Nephron progenitor cell (in vitro differentiated cells): ENCODE results near the gene ANGEL2.

Experiments
- DNase-seq: peaks from one replicate; pipeline ENCODE4 v3.0.0; 2021
- H3K27ac Mint-ChIP-seq: 2 replicates; pipeline ENCODE4 v1.8.0; 2021; ENCODE audit warnings: mild to moderate bottlenecking, moderate library complexity, mixed read lengths
- H3K27me3 Mint-ChIP-seq: 2 replicates; pipeline ENCODE4 v1.8.0; 2021; ENCODE audit warnings: mild to moderate bottlenecking, low read depth, mixed read lengths; ENCODE audit not compliant: poor library complexity
- H3K36me3 Mint-ChIP-seq: 2 replicates; pipeline ENCODE4 v1.8.0; 2021; ENCODE audit warnings: low read depth, mixed read lengths
- H3K4me1 Mint-ChIP-seq: 2 replicates; pipeline ENCODE4 v1.8.0; 2021; ENCODE audit warnings: mixed read lengths
- H3K4me3 Mint-ChIP-seq: 2 replicates; pipeline ENCODE4 v1.8.0; 2021; ENCODE audit warnings: mild to moderate bottlenecking, moderate library complexity, mixed read lengths
- H3K9me3 Mint-ChIP-seq: 2 replicates; pipeline ENCODE4 v1.8.0; 2021; ENCODE audit warnings: mild to moderate bottlenecking, moderate library complexity, mixed read lengths
- TF ChIP-seq, protein P1 (sequence below): fragments of 200-600 bp; sonication (generic); IDR thresholded peaks from 2 replicates; pipeline ENCODE4 v1.5.0; 2021; ENCODE audit warnings: antibody characterized with exemption

Gene ANGEL2

DNA sequence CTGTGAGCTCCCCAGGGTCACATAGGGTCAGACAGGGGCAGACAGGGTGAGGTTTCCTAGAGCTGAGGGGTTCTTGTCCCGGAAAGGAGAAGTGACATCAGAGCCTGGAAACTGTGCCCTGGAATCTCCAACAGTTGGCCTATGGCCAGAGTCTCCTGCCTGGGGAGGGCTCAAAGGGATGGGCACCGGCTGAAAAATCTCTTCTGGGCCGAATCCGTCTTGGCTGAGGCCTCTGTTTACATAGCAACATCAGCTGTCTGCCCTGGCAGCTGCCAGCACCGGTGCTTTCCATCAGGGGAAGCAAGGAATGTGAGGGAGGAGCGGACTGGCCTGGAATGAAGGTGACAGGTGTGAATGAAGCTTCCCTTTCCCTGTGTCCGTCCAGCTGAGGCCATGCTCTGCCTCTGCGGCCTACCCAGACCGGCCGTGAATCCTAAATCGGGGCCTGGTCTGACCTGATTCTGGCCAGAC lies 34.6 kb downstream of the ANGEL2 start:
- H3K9me3 Mint-ChIP-seq: no peaks in the 10 kb centered on the region
- peaks cover 5% of the 10 kb centered on the region for H3K27me3 Mint-ChIP-seq
- TF ChIP-seq, protein P1, sequence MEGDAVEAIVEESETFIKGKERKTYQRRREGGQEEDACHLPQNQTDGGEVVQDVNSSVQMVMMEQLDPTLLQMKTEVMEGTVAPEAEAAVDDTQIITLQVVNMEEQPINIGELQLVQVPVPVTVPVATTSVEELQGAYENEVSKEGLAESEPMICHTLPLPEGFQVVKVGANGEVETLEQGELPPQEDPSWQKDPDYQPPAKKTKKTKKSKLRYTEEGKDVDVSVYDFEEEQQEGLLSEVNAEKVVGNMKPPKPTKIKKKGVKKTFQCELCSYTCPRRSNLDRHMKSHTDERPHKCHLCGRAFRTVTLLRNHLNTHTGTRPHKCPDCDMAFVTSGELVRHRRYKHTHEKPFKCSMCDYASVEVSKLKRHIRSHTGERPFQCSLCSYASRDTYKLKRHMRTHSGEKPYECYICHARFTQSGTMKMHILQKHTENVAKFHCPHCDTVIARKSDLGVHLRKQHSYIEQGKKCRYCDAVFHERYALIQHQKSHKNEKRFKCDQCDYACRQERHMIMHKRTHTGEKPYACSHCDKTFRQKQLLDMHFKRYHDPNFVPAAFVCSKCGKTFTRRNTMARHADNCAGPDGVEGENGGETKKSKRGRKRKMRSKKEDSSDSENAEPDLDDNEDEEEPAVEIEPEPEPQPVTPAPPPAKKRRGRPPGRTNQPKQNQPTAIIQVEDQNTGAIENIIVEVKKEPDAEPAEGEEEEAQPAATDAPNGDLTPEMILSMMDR: no peak
- H3K4me1 Mint-ChIP-seq: peaks cover 52% of the 10 kb centered on the region
- DNase-seq: no peak
- H3K4me3 Mint-ChIP-seq: no peak overlapping the region
- peaks cover 66% of the 10 kb centered on the region for H3K36me3 Mint-ChIP-seq
- H3K27ac Mint-ChIP-seq: peak overlapping the region; percentile 82

DNA sequence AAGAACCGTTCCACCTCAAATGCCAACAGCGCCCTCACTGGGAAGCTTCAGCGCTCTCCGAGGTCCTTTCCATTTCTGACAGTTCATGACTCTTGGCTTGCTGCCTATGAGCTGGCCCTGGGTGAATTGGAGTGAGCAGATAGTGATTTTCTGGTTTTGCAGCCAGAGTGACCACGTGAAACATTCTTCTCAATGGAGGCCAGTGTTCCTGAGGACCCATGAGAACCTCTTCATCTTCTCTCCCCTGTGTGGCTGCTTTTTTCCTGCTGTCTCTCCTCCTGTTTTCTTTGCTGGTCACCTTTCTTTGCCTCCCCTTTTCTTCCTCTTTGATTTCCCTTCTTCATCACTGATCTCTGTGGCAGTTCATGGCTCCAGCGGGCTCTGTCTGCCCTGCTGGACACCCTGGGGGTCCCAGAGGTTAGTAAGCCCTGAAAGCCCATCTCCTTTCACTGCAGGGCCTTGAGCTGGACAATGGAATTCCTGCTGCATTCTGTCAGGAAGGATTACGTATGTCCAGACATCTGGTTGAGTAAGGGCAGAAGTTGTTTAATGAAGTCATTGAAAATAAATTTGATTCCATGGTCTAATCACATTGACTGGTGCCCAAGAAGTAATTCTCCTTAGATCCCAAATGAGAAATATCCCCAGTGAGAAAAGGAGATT lies 35.4 kb downstream of the ANGEL2 start:
- H3K27me3 Mint-ChIP-seq: peaks cover 8% of the 10 kb centered on the region
- H3K4me3 Mint-ChIP-seq: no peak overlapping the region
- H3K27ac Mint-ChIP-seq: peak overlapping the region; percentile 82
- H3K36me3 Mint-ChIP-seq: peaks cover 69% of the 10 kb centered on the region
- peaks cover 60% of the 10 kb centered on the region for H3K4me1 Mint-ChIP-seq
- TF ChIP-seq, protein P1: no peak
- no peak for DNase-seq
- H3K9me3 Mint-ChIP-seq: no peaks in the 10 kb centered on the region

DNA sequence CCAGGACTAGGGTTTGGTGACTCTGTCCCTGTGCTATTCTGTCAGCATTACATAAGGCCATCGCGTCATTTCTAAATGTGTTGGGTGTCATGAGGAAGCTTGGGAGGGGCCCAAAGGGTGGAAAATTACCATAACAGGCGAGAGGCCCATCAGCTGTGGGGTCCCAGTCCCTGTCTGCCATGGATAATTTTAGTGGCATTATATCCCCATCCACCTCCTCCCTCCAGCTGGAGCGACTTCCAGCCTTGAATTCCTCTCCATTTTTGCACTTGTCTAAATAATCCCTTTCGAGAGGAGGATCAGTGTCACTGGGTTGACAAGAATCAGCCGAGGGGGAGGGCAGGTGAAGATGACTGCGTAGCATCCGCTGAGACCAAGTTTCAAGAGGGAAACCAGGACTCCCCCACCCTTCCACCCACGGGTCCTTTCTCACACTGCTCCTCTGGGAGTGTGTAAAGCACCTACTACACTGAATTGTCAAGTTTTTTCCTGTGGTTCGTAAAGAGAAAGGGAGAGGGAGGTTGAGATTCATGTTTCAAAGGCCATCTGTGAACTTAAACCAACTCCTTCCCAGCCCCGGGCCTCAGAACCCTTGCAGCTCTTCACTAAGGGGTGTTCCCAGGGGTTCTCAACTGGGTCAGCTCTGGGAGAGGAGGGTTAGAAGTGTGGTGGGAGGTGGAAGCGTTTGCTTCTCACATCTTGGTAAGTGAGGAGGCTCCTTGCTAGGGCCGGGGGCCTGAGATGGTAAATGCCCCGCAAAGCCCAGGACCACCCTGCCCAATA lies 36.1 kb downstream of the ANGEL2 start:
- TF ChIP-seq, protein P1: no peak
- Mint-ChIP-seq H3K36me3 (peaks cover 75% of the 10 kb centered on the region), H3K9me3 (no peaks in the 10 kb centered on the region), H3K27ac (peak overlapping the region; percentile 82), H3K27me3 (peaks cover 8% of the 10 kb centered on the region), H3K4me3 (no peak overlapping the region), H3K4me1 (peaks cover 68% of the 10 kb centered on the region)
- DNase-seq: no peak

DNA sequence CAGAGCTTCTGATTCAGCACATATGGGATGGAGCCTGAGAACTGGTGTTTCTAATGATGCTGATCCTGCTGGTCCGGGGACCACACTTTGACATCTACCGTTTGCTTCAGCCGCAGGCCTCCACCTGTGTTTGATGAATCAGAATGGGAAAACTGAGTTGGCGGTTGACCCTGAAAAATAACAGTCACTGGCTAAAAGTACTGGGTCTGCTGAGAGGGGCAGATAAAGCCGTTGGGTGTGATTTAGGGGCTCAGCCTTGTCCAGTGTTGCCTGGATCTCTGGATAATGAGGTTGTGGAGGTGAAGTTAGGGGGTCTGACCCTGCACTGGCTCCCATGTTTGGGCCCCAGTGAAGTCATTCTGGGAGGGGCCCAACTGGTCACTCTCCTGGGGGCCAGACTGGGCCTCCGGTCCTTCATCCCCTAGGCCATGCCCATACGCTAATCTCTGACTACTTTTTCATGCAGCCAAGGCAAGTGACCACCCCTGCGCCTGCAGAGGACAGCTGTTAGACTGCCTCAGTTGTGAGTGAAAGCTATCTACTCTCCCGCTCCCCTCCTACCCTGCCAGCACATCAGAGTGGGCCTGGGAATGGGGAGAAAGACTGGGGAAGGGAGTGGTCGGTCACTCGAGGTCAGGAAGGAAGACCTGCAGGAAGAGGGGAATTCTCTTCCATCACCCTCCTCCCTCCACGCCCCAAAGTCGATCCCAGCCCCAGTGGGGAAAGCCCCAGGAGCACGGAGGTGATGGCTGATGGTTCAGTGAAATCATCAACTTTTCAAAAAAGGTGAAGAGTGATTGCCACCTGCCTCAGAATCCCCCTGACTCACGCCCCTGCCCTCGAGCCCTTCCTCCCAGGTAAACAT lies 37.7 kb downstream of the ANGEL2 start:
- Mint-ChIP-seq H3K4me1 (peaks cover 73% of the 10 kb centered on the region), H3K36me3 (peaks cover 78% of the 10 kb centered on the region), H3K4me3 (no peak overlapping the region), H3K27ac (no peak overlapping the region), H3K27me3 (peaks cover 8% of the 10 kb centered on the region), H3K9me3 (no peaks in the 10 kb centered on the region)
- TF ChIP-seq, protein P1: no peak
- DNase-seq: no peak

DNA sequence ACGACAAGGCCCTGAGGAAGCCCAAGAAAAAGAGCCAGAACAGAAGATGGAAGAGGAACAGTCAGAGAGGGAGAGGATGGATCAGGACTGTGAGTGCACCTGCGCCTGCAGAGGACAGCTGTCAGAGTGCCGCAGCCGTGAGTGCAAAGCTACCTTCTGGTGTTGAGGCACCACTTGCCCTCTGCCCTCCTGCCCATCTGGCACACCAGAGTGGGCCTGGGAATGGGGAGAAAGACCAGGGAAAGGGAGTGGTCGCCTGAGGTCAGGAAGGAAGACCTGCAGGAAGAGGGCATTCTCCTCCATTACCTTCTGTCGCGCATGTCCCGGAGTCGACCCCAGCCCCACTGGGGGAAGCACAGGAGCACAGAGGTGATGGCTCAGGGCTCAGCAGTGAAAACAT lies 39.1 kb downstream of the ANGEL2 start:
- no peak for DNase-seq
- H3K27ac Mint-ChIP-seq: no peak overlapping the region
- peaks cover 83% of the 10 kb centered on the region for H3K4me1 Mint-ChIP-seq
- peaks cover 4% of the 10 kb centered on the region for H3K27me3 Mint-ChIP-seq
- peaks cover 89% of the 10 kb centered on the region for H3K36me3 Mint-ChIP-seq
- TF ChIP-seq, protein P1: no peak
- H3K9me3 Mint-ChIP-seq: no peaks in the 10 kb centered on the region
- no peak overlapping the region for H3K4me3 Mint-ChIP-seq
